Activated T-cell treated with anti-CD3 and anti-CD28 coated beads, Interleukin-2, amount 50 U/mL, for 72 hours (primary cell): Measurements from ENCODE around the gene TNFRSF18. TPM values are rescaled to one million over a fixed set of nuclear protein-coding genes. Genes with fewer than 3 reads are reported as not detected.
"Not testable (repeated sequence)": the region's sequence is repeated elsewhere in the genome, so short reads cannot be mapped to it uniquely, and the experiment has no call there.

ENCODE experiments used
- ATAC-seq, 2 donors: fragments of 150-1000 bp; cut with Tn5 transposase; replicated peaks in 1 of 2; 2 replicates each; pipeline ENCODE4 v1.10.0; 2021; ENCODE audit warnings: moderate library complexity in 2 of 2, mild to moderate bottlenecking in 1 of 2
- DNase-seq, 2 donors: peaks; one replicate each; pipeline ENCODE4 v3.0.0; 2021 to 2022; ENCODE audit warnings: mixed read lengths in 1 of 2
- H3K27ac Mint-ChIP-seq: one replicate; pipeline ENCODE4 v1.8.0; 2022; ENCODE audit warnings: mild to moderate bottlenecking, moderate library complexity, mixed read lengths
- H3K27me3 Mint-ChIP-seq: one replicate; pipeline ENCODE4 v1.8.0; 2022; ENCODE audit warnings: low read depth, mixed read lengths
- H3K36me3 Mint-ChIP-seq, 2 donors: one replicate each; pipeline ENCODE4 v1.8.0; 2022; ENCODE audit warnings: mixed read lengths in 2 of 2, mild to moderate bottlenecking in 1 of 2; ENCODE audit not compliant: insufficient read depth in 2 of 2
- H3K4me1 Mint-ChIP-seq: one replicate; pipeline ENCODE4 v1.8.0; 2022; ENCODE audit warnings: low read depth, mixed read lengths
- H3K4me3 Mint-ChIP-seq, 2 donors: one replicate each; pipeline ENCODE4 v1.8.0; 2022; ENCODE audit warnings: mild to moderate bottlenecking in 2 of 2, mixed read lengths in 2 of 2, moderate library complexity in 2 of 2
- H3K9me3 Mint-ChIP-seq, 2 donors: one replicate each; pipeline ENCODE4 v1.8.0; 2022; ENCODE audit warnings: mixed read lengths in 2 of 2
- total RNA-seq, 2 donors: library from RNA; stranded (reverse); gene quantifications; one replicate each; pipeline ENCODE4 v1.2.3, GENCODE V29; 2022

Gene TNFRSF18
- 100 to 1,000 TPM; 245 to 324 TPM for total RNA-seq

DNA sequence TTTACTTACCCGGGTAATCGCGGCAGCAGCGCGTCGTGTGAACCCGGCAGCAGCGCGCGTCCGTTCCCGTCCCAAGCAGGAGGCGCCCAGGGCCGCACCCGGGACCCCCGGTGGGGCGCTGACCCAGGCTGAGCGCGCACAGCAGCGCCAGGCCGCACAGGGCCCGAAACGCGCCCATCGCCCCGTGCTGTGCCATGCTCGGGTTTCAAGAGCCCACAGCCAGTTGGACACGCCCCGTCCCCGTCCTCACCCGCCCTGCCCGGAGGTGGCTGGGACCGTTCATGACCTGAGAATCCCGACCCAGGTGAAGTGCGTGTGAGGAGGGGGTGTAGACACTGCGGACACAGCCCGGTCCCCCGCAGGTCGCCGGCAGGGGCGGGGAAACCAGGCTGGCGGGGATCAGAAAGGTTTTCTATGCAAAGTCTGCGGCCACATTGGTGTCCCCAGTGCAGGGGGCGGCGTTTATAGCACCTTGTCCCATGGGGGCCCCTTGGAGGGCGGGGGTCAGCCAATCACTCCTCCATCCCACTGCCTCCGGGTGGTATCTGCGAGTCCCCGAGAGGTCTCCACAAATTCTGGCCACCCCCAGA, at the start of gene TNFRSF18:
Gene TNFRSF18 (minus strand): TSS at position 217 of the 590 bp plus-strand sequence. CDS start 21 bp downstream, at position 196.
- ATAC-seq (peak; percentile 20 to 22), DNase-seq (peak; percentile 73 to 77)
- peak within 1 kb of the TSS; percentile 70 for H3K27ac Mint-ChIP-seq

GRCh38 chr1:1255611-1256010, 49.2 kb upstream of the TNFRSF18 start:
- peaks cover 0 to 27% of the 10 kb centered on the region in 2 donors for H3K36me3 Mint-ChIP-seq
- H3K27ac Mint-ChIP-seq, result no peak overlapping the region
- H3K4me1 Mint-ChIP-seq, result peaks cover 7% of the 10 kb centered on the region
- H3K9me3 Mint-ChIP-seq, result no peaks in the 10 kb centered on the region
- no peak for ATAC-seq
- no peaks in the 10 kb centered on the region for H3K27me3 Mint-ChIP-seq
- H3K4me3 Mint-ChIP-seq, result no peak overlapping the region
- DNase-seq, result no peak

More for the DNA sequence above, at the start of gene TNFRSF18:
- Mint-ChIP-seq H3K4me3 (peak within 1 kb of the TSS; percentile 86 to 87), H3K27me3 (no peaks in the 10 kb centered on the region), H3K9me3 (no peaks in the 10 kb centered on the region), H3K4me1 (peaks cover 37% of the 10 kb centered on the region), H3K36me3 (peaks cover 2 to 3% of the 10 kb centered on the region in 2 donors)

- H3K4me3 Mint-ChIP-seq, result no peak overlapping the region
- H3K36me3 Mint-ChIP-seq, result peaks cover 0 to 27% of the 10 kb centered on the region in 2 donors
- ATAC-seq (no peak), DNase-seq (no peak)
- H3K27ac Mint-ChIP-seq, result no peak overlapping the region
- peaks cover 12% of the 10 kb centered on the region for H3K4me1 Mint-ChIP-seq
- H3K27me3 Mint-ChIP-seq, result no peaks in the 10 kb centered on the region
- H3K9me3 Mint-ChIP-seq, result no peaks in the 10 kb centered on the region
Observed at GRCh38 chr1:1255078-1255477, 48.7 kb upstream of the TNFRSF18 start.

GRCh38 chr1:1254667-1254998, 48.2 kb upstream of the TNFRSF18 start:
- Mint-ChIP-seq H3K4me1 (peaks cover 17% of the 10 kb centered on the region), H3K9me3 (no peaks in the 10 kb centered on the region), H3K27me3 (no peaks in the 10 kb centered on the region), H3K4me3 (no peak overlapping the region), H3K36me3 (peaks cover 0 to 23% of the 10 kb centered on the region in 2 donors), H3K27ac (no peak overlapping the region)
- no peak for ATAC-seq
- DNase-seq, result no peak

GRCh38 chr1:1253972-1254666, 47.7 kb upstream of the TNFRSF18 start:
- Mint-ChIP-seq H3K27me3 (no peaks in the 10 kb centered on the region), H3K27ac (no peak overlapping the region), H3K4me3 (no peak overlapping the region), H3K4me1 (peaks cover 19% of the 10 kb centered on the region), H3K36me3 (peaks cover 0 to 21% of the 10 kb centered on the region in 2 donors), H3K9me3 (no peaks in the 10 kb centered on the region)
- DNase-seq (no peak), ATAC-seq (no peak)

DNA sequence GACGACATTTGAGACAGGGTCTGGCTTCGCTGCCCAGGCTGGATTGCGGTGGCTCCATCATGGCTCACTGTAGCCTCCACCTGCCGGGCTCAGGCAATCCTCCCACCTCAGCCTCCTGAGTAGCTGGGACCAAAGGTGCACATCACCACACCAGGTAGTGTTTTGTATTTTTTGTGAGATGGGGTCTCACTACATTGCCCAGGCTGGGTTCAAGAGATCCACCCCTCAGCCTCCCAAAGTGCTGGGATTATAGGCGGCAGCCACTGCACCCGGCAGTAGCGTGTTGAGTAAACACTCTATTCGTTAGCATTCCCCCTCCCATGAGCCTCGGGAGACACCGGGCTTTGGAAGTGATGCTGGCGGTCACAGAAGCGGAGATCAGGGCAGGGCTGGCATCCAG, 46.9 kb upstream of the TNFRSF18 start:
- Mint-ChIP-seq H3K4me1 (peaks cover 19% of the 10 kb centered on the region), H3K27me3 (no peaks in the 10 kb centered on the region), H3K27ac (no peak overlapping the region), H3K36me3 (peaks cover 0 to 21% of the 10 kb centered on the region in 2 donors), H3K4me3 (no peak overlapping the region), H3K9me3 (no peaks in the 10 kb centered on the region)
- no peak for ATAC-seq
- no peak for DNase-seq

DNA sequence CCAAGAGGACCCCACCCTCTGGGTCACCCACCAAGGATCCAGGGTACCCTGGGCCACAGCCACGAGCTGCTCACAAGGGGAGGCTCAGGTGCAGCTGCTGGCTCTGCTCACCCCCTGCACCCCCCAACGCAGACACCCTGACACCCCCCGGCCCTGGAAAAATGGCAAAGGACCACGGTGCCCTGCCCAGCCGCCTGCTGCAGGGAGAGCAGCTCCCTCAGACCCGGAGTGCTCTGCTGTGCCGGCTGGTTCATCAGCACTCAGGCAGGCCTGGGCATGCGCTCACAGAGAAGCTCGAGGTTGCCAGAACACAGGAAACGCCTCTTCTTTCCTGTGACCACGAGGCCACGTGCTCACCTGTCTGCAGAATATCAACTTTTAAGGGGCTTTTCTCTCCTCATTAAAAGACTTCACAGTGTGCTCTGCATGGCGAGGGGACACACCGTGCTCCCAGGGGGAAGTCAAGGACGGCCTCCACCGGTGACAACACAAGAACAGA, 44.4 kb upstream of the TNFRSF18 start:
- DNase-seq (peak; percentile 62 to 65), ATAC-seq (peak; percentile 77 to 85)
- H3K36me3 Mint-ChIP-seq, result peaks cover 0 to 12% of the 10 kb centered on the region in 2 donors
- H3K27me3 Mint-ChIP-seq, result no peaks in the 10 kb centered on the region
- H3K4me3 Mint-ChIP-seq, result peak overlapping the region; percentile 49 to 53
- H3K4me1 Mint-ChIP-seq, result peaks cover 19% of the 10 kb centered on the region
- H3K9me3 Mint-ChIP-seq, result no peaks in the 10 kb centered on the region
- peak overlapping the region; percentile 79 for H3K27ac Mint-ChIP-seq

DNA sequence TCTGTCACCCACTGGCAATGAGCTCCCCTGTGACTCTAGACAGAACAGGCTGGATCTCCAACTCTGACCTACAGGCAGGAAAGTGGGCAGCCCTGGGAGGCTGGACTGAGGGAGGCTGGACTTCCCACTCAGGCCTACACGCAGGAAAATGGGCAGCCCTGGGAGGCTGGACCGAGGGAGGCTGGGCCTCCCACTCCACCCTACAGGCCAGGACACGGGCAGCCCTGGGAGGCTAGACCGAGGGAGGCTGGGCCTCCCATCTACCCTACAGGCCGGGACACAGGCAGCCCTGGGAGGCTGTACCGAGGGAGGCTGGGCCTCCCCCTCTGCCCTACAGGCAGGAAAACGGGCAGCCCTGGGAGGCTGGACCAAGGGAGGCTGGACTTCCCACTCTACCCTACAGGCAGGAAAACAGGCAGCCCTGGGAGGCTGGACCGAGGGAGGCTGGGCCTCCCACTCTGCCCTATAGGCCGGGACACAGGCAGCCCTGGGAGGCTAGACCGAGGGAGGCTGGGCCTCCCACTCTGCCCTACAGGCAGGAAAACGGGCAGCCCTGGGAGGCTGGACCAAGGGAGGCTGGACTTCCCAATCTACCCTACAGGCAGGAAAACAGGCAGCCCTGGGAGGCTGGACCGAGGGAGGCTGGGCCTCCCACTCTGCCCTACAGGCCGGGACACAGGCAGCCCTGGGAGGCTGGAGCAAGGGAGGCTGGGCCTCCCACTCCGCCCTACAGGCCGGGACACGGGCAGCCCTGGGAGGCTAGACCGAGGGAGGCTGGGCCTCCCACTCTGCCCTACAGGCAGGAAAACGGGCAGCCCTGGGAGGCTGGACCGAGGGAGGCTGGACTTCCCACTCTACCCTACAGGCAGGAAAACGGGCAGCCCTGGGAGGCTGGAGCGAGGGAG, 41.9 kb upstream of the TNFRSF18 start:
- not testable (repeated sequence) for H3K4me3 Mint-ChIP-seq, H3K27me3 Mint-ChIP-seq, H3K27ac Mint-ChIP-seq, ATAC-seq, H3K36me3 Mint-ChIP-seq, DNase-seq, H3K9me3 Mint-ChIP-seq
- H3K4me1 Mint-ChIP-seq, result peaks cover 19% of the 10 kb centered on the region

DNA sequence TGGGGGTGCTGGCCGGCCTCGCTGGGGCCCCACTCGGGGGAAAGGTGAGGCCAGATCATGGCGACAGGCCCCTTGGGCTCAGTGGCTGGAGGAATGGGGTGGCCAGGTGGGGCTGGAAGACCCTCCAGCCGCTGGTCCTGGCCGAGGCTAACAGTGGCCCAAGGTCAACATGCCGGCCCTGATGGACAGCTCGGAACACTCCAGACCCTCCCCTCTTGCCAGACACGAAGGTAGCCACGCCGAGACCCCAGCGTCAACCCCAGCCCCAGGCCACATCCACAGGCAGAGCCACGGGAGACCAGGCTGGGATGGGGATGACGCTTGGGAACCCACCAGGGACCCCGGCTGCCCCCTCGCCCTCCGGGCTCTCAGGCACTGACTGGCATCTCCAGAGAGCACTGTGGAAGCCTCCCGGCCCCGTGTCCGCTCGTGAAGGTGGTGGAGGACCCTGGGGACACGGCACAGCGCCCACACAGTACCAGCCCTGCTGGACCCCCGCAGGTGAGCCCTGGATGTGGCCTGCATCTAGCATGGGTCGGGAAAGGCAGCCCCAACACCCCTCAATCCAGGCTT, 41.0 kb upstream of the TNFRSF18 start:
- no peak for DNase-seq
- H3K27ac Mint-ChIP-seq, result no peak overlapping the region
- ATAC-seq, result no peak
- peak overlapping the region in 1 of 2 donors; percentile 49 for H3K4me3 Mint-ChIP-seq
- peaks cover 19% of the 10 kb centered on the region for H3K4me1 Mint-ChIP-seq
- H3K9me3 Mint-ChIP-seq, result no peaks in the 10 kb centered on the region
- H3K27me3 Mint-ChIP-seq, result no peaks in the 10 kb centered on the region
- peaks cover 0 to 3% of the 10 kb centered on the region in 2 donors for H3K36me3 Mint-ChIP-seq

DNA sequence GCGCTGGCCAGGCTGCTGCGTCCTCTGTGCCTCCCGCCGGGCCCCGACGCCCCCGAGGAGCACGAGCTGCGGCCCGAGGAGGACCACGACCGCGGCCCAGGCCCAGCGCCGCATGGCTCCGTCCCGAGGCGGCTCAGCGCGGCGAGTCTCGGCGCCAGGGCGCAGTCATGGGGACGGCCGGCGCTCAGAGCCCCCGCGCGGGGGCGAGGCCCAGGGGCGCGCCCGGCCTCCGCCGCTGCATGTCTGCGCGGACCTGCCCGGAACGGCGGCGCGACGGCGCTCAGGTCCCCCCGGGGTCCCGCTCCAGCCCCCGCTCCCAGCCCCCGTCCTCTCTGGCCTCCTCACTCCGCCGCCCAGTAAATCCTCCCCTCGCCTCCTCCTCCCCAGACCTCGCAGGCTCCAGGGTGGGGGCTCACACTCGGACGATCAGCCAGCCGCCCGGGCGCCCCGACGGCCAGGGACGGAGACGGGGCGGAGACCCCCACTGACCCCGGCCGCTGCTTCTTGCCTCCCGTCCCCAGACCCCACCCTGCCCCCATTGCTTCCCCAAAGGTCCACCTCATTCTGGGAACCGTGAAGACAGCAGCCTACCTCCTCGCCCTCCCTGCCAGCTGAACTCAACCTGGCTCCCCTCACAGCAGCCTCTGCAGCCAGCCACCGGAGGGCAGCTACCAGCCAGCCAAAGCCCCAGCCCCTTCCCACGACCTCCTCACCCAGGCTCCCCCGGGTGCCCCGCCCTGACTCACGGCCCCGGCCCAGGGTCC, 40.4 kb upstream of the TNFRSF18 start, which contains the start of gene C1QTNF12:
Gene C1QTNF12 (minus strand): TSS at position 146 of the 764 bp plus-strand sequence. CDS start 32 bp downstream, at position 114.
- Mint-ChIP-seq H3K36me3 (no peaks in the 10 kb centered on the region), H3K9me3 (no peaks in the 10 kb centered on the region), H3K4me1 (peaks cover 19% of the 10 kb centered on the region), H3K27me3 (no peaks in the 10 kb centered on the region), H3K27ac (no peak within 1 kb of the TSS), H3K4me3 (peak within 1 kb of the TSS in 1 of 2 donors; percentile 49)
- no peak for DNase-seq
- peak; percentile 20 to 21 for ATAC-seq

DNA sequence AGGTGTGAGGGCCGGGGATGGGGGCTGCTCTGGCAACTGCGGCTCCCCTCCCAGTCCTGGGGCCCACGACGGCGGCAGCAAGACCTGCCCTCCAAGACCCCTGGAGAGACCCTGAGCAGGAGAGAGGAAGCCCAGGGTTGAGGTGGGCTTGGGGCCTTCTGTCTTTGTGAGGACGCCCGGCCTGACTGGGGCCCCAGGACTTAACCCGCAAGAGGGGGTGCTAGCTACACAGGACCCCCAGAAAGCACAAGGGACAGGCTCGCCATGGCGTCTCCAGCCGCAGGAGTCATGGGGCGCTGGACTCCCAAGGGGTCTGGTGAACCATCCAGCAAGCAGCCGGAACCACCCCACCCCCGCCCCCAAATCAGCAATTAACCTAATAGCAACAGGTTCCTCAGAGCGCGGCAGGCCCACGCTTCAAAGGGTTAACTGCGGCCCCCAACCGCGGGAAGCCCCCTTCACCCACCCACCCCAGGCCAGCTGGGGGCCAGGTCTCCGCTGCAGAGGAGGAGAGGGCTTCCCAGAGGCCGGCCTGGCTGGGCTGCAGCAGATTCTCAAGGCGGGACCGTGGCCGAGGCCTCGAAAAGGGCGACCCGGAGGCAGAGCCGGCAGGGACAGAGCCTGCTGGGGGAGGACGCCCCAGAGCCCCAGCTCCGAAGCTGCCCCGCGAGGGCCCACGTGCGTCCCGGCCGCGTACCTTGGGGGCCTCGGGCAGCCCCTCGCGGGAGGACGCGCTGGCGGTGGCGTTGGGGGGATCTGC, 39.6 kb upstream of the TNFRSF18 start:
- H3K9me3 Mint-ChIP-seq, result no peaks in the 10 kb centered on the region
- no peak overlapping the region for H3K27ac Mint-ChIP-seq
- H3K36me3 Mint-ChIP-seq, result no peaks in the 10 kb centered on the region
- DNase-seq, result no peak
- peaks cover 16% of the 10 kb centered on the region for H3K4me1 Mint-ChIP-seq
- H3K4me3 Mint-ChIP-seq, result no peak overlapping the region
- no peak for ATAC-seq
- no peaks in the 10 kb centered on the region for H3K27me3 Mint-ChIP-seq
